G401.6 (cell line): ENCODE results near the gene PCDHA13.
"Not testable (repeated sequence)": the region's sequence is repeated elsewhere in the genome, so short reads cannot be mapped to it uniquely, and the experiment has no call there.

ENCODE experiments used
- FAIRE-seq: peaks from 2 replicates; lab custom pipeline; 2012; peaks lifted over from hg19 to GRCh38; lab: Jason Lieb, UNC

The PCDHA13 gene

GRCh38 chr5:140868721-140869554 is 13.0 kb upstream of the PCDHA13 start, which contains the start of gene PCDHA11:
Gene PCDHA11 (plus strand): TSS chr5:140868957. CDS start chr5:140869104, 147 bp downstream.
- peak; percentile 83 for FAIRE-seq

- FAIRE-seq = no peak
These were observed 12.4 kb upstream of the PCDHA13 start for GRCh38 chr5:140869555-140869886.

- FAIRE-seq = no peak
These were observed 11.4 kb upstream of the PCDHA13 start for GRCh38 chr5:140870221-140871201.

GRCh38 chr5:140875085-140876065 is 6.5 kb upstream of the PCDHA13 start, which contains the start of gene PCDHA12:
Gene PCDHA12 (plus strand): TSS chr5:140875308. CDS start chr5:140875473, 165 bp downstream.
- peak; percentile 94 for FAIRE-seq

GRCh38 chr5:140876541-140877261 is 5.2 kb upstream of the PCDHA13 start:
- FAIRE-seq = not testable (repeated sequence)

- FAIRE-seq = no peak
These were observed 4.7 kb upstream of the PCDHA13 start for GRCh38 chr5:140877262-140877581.

GRCh38 chr5:140882591-140882899 is 621 bp downstream of the PCDHA13 start:
- FAIRE-seq = no peak

- FAIRE-seq = no peak
These were observed 1.4 kb downstream of the PCDHA13 start for GRCh38 chr5:140883373-140883772.

GRCh38 chr5:140883927-140884697 is 2.2 kb downstream of the PCDHA13 start:
- FAIRE-seq = no peak

GRCh38 chr5:140916325-140916724 is 34.4 kb downstream of the PCDHA13 start:
- FAIRE-seq = no peak

- FAIRE-seq = no peak
These were observed 41.7 kb downstream of the PCDHA13 start for GRCh38 chr5:140923601-140924000.

- FAIRE-seq = no peak
These were observed 44.0 kb downstream of the PCDHA13 start, which contains the start of gene PCDHAC1 for GRCh38 chr5:140925806-140926442. Gene PCDHAC1 (plus strand): TSS chr5:140926299. CDS start chr5:140926893, 594 bp downstream.

- no peak for FAIRE-seq
These were observed 44.7 kb downstream of the PCDHA13 start for GRCh38 chr5:140926443-140927227.

- FAIRE-seq = no peak
These were observed 45.3 kb downstream of the PCDHA13 start for GRCh38 chr5:140927228-140927573.
